Measurements from ENCODE around the gene PRKAG2. TPM values are rescaled to one million over a fixed set of nuclear protein-coding genes. Genes with fewer than 3 reads are reported as not detected.

The PRKAG2 gene
- total and polyA plus RNA-seq, 10 donors: 15.8 to 50.9 (median 32.8) TPM

GRCh38 chr7:151774951-151775350, 102.0 kb downstream of the PRKAG2 start:
- 88 to 96% (median 92%) methylated on average over 8 of the region's 8 CpGs for WGBS, 5 donors
- intact Hi-C loops (cut with DNase I; ENCODE audit: low total_unique reads): loop anchor here (10.0 kb wide), 1 partner anchor 250 kb away; the partner anchor contains the start of gene GALNT11
- TF ChIP-seq CTCF (IDR thresholded peaks at IDR 0.05 in 8 of 11, conservative IDR thresholded peaks at IDR 0.05 in 3 of 11) (no peak), POLR2AphosphoS5 (IDR thresholded peaks at IDR 0.05) (no peak), POLR2A (IDR thresholded peaks at IDR 0.05) (no peak)
- Histone ChIP-seq H3K4me1 (peaks cover 0 to 5% (median under 1%) of the 10 kb centered on the region in 6 donors), H3K36me3 (peaks cover 0 to 44% (median 0%) of the 10 kb centered on the region in 6 donors), H3K4me3 (no peak overlapping the region), H3K9me3 (no peaks in the 10 kb centered on the region), H3K27ac (no peak overlapping the region), H3K27me3 (replicated peaks in 1 of 7) (no peaks in the 10 kb centered on the region)
- peak; percentile 57 for DNase-seq

GRCh38 chr7:151773797-151774196, 103.1 kb downstream of the PRKAG2 start:
- H3K36me3 ChIP-seq: peaks cover 0 to 33% (median 0%) of the 10 kb centered on the region in 6 donors
- no peaks in the 10 kb centered on the region for H3K27me3 ChIP-seq (replicated peaks in 1 of 7)
- no peak overlapping the region for H3K27ac ChIP-seq
- intact Hi-C loops (cut with DNase I; ENCODE audit: low total_unique reads): loop anchor here (10.0 kb wide), 1 partner anchor 251 kb away; the partner anchor contains the start of gene GALNT11
- 90 to 97% (median 95%) methylated on average over 9 of the region's 9 CpGs for WGBS, 5 donors
- DNase-seq: peak; percentile 35
- H3K9me3 ChIP-seq: no peaks in the 10 kb centered on the region
- TF ChIP-seq POLR2AphosphoS5 (IDR thresholded peaks at IDR 0.05): no peak
- no peak overlapping the region for H3K4me3 ChIP-seq
- H3K4me1 ChIP-seq: peaks cover 0 to 16% (median 7%) of the 10 kb centered on the region in 6 donors

- peak overlapping the region in 2 of 8 donors; percentile 71 to 75 for H3K27ac ChIP-seq
- DNase-seq: no peak
- H3K36me3 ChIP-seq: peaks cover 0 to 36% (median 0%) of the 10 kb centered on the region in 6 donors
- peaks cover 0 to 29% (median 9%) of the 10 kb centered on the region in 6 donors for H3K4me1 ChIP-seq
- peaks cover 0 to 5% (median 1%) of the 10 kb centered on the region in 8 donors for H3K9me3 ChIP-seq
- intact Hi-C loops (cut with DNase I; ENCODE audit: low total_unique reads): loop anchor here (10.0 kb wide), 1 partner anchor 255 kb away; the partner anchor contains the start of gene GALNT11
- no peak for TF ChIP-seq POLR2A (IDR thresholded peaks at IDR 0.05)
- no peak for TF ChIP-seq CTCF (IDR thresholded peaks at IDR 0.05 in 8 of 11, conservative IDR thresholded peaks at IDR 0.05 in 3 of 11)
- TF ChIP-seq POLR2AphosphoS5 (IDR thresholded peaks at IDR 0.05): no peak
- H3K27me3 ChIP-seq (replicated peaks in 1 of 7): no peaks in the 10 kb centered on the region
- no peak overlapping the region for H3K4me3 ChIP-seq
- WGBS, 5 donors: 89 to 97% (median 94%) methylated on average over 4 of the region's 4 CpGs
These were observed 106.7 kb downstream of the PRKAG2 start for GRCh38 chr7:151770232-151770631.

- Histone ChIP-seq H3K27ac (peak overlapping the region in 6 of 8 donors; percentile 37 to 75 (median 60)), H3K36me3 (peaks cover 0 to 36% (median 0%) of the 10 kb centered on the region in 6 donors), H3K4me3 (peak overlapping the region in 1 of 8 donors; percentile 9), H3K9me3 (peaks cover 0 to 8% (median 3%) of the 10 kb centered on the region in 8 donors), H3K4me1 (peaks cover 0 to 29% (median 9%) of the 10 kb centered on the region in 6 donors), H3K27me3 (replicated peaks in 1 of 7) (no peaks in the 10 kb centered on the region)
- intact Hi-C loops (cut with DNase I; ENCODE audit: low total_unique reads): loop anchor here (10.0 kb wide), 1 partner anchor 405 kb away; no protein-coding TSS in a partner anchor
- WGBS, 5 donors: 59 to 74% (median 69%) methylated on average over 10 to 11 of the region's 11 CpGs
- no peak for TF ChIP-seq CTCF (IDR thresholded peaks at IDR 0.05 in 8 of 11, conservative IDR thresholded peaks at IDR 0.05 in 3 of 11)
- peak in 1 of 3 donors; percentile 36 for TF ChIP-seq POLR2AphosphoS5 (IDR thresholded peaks at IDR 0.05)
- peak; percentile 79 for DNase-seq
These were observed 107.6 kb downstream of the PRKAG2 start for GRCh38 chr7:151769188-151769821.
